ENCODE data around the gene ANGPTL2. TPM values are rescaled to one million over a fixed set of nuclear protein-coding genes. Genes with fewer than 3 reads are reported as not detected.

ANGPTL2 gene
- total RNA-seq, 2 experiments from 2014 or later, result not detected

- ChIA-PET CTCF (interaction anchor here (0.6 to 1.8 kb wide), 6 partner anchors 9 to 886 kb away, joined by 3 to 5 read pairs (median 4); no protein-coding TSS in a partner anchor), POLR2A (no interaction called here)
- H3K36me3 Mint-ChIP-seq (ENCODE audit: low read depth), result no peaks in the 10 kb centered on the region
- no peak overlapping the region for H3K27ac Mint-ChIP-seq
- no peaks in the 10 kb centered on the region for H3K4me1 Mint-ChIP-seq
- DNase-seq, result no peak
- no peaks in the 10 kb centered on the region for H3K9me3 Mint-ChIP-seq
- H3K4me3 Mint-ChIP-seq, result no peak overlapping the region
- peaks cover 16% of the 10 kb centered on the region for H3K27me3 Mint-ChIP-seq
Measured at GRCh38 chr9:127130661-127131538, 8.5 kb upstream of the ANGPTL2 start.

- ChIA-PET CTCF (interaction anchor here (0.6 to 1.6 kb wide), 6 partner anchors 10 to 886 kb away, joined by 3 to 5 read pairs (median 4); no protein-coding TSS in a partner anchor), POLR2A (no interaction called here)
- no peak overlapping the region for H3K4me3 Mint-ChIP-seq
- H3K4me1 Mint-ChIP-seq, result no peaks in the 10 kb centered on the region
- peaks cover 20% of the 10 kb centered on the region for H3K27me3 Mint-ChIP-seq
- no peak overlapping the region for H3K27ac Mint-ChIP-seq
- no peak for DNase-seq
- no peaks in the 10 kb centered on the region for H3K9me3 Mint-ChIP-seq
- H3K36me3 Mint-ChIP-seq (ENCODE audit: low read depth), result no peaks in the 10 kb centered on the region
Measured at GRCh38 chr9:127130235-127130634, 7.8 kb upstream of the ANGPTL2 start.

DNA sequence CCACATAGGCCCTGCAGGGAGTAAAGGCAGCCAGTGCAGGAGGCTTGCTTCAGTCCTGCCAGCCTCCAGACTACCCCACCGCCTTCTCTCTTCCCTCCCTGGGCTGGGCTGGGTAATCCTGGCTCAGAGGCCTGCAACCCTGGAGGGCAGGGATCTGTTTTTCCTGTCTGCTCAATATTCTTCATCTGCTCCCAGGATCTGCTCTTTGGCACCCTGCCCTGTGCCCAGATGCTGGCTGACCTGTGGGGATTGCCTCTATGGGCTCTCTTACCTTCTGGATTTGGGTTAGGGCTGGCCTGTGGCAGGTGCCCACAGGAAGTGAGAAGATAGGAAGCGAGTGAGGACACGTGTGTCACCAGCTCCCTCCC lies 7.3 kb upstream of the ANGPTL2 start:
- Mint-ChIP-seq H3K27me3 (peaks cover 25% of the 10 kb centered on the region), H3K4me1 (no peaks in the 10 kb centered on the region), H3K9me3 (no peaks in the 10 kb centered on the region), H3K36me3 (ENCODE audit: low read depth) (no peaks in the 10 kb centered on the region), H3K27ac (no peak overlapping the region), H3K4me3 (no peak overlapping the region)
- ChIA-PET CTCF (interaction anchor here (0.6 to 1.2 kb wide), 2 partner anchors 22 to 418 kb away, joined by 3 read pairs; no protein-coding TSS in a partner anchor), POLR2A (no interaction called here)
- no peak for DNase-seq

DNA sequence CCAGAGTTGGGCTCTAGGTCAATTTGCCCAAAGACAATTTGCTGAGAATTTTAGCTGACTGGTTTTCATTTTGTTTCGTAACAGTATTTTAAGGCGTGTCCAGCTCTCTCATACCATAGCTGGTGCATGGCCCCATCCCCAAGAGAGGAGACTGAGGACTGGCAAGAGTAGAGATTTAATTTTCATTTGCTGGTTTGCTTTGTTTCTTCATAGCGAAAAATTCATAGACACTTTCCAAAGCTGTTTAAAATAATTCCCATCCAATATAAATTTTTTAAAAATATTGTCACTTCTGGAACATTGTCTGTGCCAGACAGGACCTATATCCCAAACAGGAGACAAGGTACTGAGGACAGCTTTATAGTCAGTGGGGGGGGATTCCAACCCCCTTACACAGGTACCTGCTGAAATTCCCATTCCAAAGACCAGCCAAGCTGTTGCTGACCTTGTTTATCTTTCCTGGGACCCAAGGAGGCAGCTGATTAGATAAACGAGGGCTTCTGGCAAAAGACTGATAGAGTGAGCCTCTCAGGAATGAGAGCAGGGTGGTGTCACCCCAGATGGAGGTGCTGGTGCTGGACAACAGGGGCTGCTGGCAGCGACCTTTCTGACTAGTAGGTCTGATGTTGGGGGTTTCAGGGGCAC lies 6.8 kb upstream of the ANGPTL2 start:
- no peak overlapping the region for H3K27ac Mint-ChIP-seq
- no peaks in the 10 kb centered on the region for H3K36me3 Mint-ChIP-seq (ENCODE audit: low read depth)
- H3K9me3 Mint-ChIP-seq, result no peaks in the 10 kb centered on the region
- DNase-seq, result no peak
- POLR2A ChIA-PET, result no interaction called here
- CTCF ChIA-PET, result no interaction called here
- H3K4me3 Mint-ChIP-seq, result no peak overlapping the region
- no peaks in the 10 kb centered on the region for H3K4me1 Mint-ChIP-seq
- peaks cover 30% of the 10 kb centered on the region for H3K27me3 Mint-ChIP-seq

DNA sequence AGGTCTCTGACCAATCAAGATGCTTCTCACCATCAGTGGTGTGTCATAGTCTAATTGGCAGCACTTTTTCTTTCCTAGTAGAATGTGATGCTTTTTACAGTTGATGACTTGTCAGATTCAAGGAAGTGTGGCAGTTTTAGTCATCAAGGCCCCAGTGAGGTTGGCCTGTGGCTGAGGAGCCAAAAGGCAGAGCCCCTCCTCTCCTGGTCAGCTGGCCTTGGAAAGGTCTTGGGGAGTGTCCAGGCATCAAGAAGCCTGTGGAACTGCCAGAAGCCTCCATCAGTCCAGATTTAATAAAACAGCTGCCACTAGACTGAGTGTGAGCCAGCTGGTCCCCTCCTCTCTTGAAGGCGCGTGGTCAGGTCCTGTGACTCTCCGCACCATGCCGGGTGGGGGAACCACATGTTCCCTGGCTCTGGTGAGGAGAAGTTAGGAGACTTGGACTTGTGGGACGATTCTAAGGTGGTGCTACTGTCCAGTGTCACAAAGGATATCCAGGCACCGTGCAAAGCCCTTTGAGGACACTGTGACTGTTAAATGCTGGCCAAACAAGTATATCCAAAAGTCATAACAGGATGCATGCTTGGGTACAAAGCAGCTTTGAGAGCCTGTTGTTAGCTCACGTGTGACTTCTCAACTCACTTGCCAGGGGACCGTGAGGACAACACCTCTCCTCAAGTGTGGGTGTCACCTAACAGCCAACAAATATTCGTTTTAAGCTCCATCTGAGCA lies 6.1 kb upstream of the ANGPTL2 start:
- no peaks in the 10 kb centered on the region for H3K36me3 Mint-ChIP-seq (ENCODE audit: low read depth)
- CTCF ChIA-PET, result interaction anchor here (0.6 kb wide), 1 partner anchor 1610 kb away, joined by 3 read pairs; no protein-coding TSS in a partner anchor
- H3K27ac Mint-ChIP-seq, result no peak overlapping the region
- DNase-seq, result no peak
- POLR2A ChIA-PET, result no interaction called here
- H3K4me3 Mint-ChIP-seq, result no peak overlapping the region
- no peaks in the 10 kb centered on the region for H3K9me3 Mint-ChIP-seq
- no peaks in the 10 kb centered on the region for H3K4me1 Mint-ChIP-seq
- H3K27me3 Mint-ChIP-seq, result peaks cover 37% of the 10 kb centered on the region

- Mint-ChIP-seq H3K27me3 (peaks cover 48% of the 10 kb centered on the region), H3K36me3 (ENCODE audit: low read depth) (no peaks in the 10 kb centered on the region), H3K9me3 (no peaks in the 10 kb centered on the region), H3K27ac (no peak overlapping the region), H3K4me1 (no peaks in the 10 kb centered on the region), H3K4me3 (no peak overlapping the region)
- POLR2A ChIA-PET, result no interaction called here
- DNase-seq, result no peak
- CTCF ChIA-PET, result interaction anchor here (0.9 kb wide), 1 partner anchor 8 kb away, joined by 4 read pairs; no protein-coding TSS in a partner anchor
Measured at GRCh38 chr9:127126971-127127370, 4.5 kb upstream of the ANGPTL2 start.

DNA sequence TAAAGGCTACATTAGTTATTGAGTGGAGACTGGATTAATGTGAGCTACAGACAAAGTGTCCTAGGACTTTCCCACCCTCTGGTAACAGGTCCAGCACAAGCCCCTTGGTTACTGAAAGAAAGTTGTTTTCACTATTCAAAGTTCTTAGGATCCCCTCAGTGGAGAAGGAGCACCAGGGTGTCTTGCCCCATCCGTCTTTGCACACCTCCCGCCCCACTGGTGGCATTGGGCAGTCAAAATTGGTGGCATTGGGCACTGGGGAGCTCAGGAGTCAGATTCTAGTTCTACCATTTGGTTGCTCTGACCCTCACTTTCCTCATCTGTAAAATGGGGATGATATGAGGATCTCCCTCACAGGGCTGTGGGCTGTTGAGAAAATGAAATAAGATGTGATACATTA lies 2.4 kb upstream of the ANGPTL2 start:
- Mint-ChIP-seq H3K36me3 (ENCODE audit: low read depth) (no peaks in the 10 kb centered on the region), H3K4me3 (no peak overlapping the region), H3K4me1 (no peaks in the 10 kb centered on the region), H3K27me3 (peaks cover 66% of the 10 kb centered on the region), H3K27ac (no peak overlapping the region), H3K9me3 (no peaks in the 10 kb centered on the region)
- no peak for DNase-seq
- ChIA-PET CTCF (interaction anchor here (0.6 to 1.6 kb wide), 2 partner anchors 10 to 612 kb away, joined by 3 to 4 read pairs; no protein-coding TSS in a partner anchor), POLR2A (no interaction called here)

DNA sequence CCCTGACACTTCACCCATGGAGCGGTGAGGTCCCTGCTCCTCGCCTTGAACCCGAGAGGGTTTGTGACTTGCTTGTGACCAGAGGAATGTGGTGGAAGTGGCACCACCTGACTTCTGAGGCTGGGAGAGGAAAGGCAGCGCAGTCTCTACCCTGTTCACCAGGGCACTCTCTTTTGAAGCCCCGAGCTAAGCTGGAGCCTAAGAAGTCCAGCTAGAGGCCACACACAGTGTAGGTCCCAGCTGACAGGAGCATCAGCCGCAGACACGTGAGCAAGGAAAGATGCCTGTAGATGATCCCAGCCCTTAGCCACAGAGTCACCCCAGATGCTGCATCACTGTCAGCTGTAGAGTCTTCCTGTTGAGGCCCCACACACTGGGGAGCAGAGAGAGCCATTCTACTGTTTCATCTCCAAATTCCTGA lies 1.7 kb upstream of the ANGPTL2 start:
- Mint-ChIP-seq H3K4me3 (no peak overlapping the region), H3K9me3 (no peaks in the 10 kb centered on the region), H3K4me1 (no peaks in the 10 kb centered on the region), H3K27ac (no peak overlapping the region), H3K27me3 (peaks cover 68% of the 10 kb centered on the region), H3K36me3 (ENCODE audit: low read depth) (no peaks in the 10 kb centered on the region)
- ChIA-PET CTCF (no interaction called here), POLR2A (no interaction called here)
- DNase-seq, result no peak

DNA sequence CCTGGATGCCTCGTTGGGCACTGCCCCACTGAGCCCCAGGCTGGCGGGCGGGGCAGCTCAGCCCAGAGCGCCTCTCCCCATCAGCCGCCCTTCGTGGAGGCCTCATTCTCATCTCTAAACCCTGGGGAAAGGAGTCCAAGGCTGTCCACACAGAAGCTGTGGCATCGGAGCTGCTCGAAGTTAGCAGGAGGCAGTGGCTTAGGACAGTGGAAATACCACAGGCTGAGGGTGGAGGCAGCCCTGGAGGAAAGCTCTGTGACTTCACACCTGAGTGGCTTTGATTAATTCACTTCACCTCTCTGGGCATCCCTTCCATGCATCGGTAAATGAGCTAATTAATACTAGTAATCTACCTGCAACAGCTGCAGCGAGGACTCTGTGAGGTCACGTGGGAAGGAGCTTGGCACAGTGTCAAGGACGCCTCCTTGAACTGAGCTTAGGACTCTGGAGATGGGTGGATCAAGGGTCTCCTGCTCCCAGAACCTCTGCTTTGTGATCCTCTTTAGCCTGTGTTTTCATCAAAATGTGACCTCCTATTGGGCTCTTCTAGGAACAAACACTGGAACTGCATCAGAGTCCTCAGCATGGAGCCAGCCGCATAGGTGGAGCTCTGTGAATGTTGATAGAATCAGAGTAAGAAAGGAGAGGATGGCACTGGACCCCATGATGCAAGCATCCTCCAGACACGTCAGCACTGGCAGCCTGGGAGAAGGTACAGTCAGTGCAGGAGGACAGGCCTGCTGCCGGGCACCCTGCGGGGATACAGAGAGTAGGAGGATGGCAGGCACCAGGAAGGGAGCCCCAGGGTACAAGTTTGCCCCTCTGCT lies 842 bp upstream of the ANGPTL2 start:
- H3K4me3 Mint-ChIP-seq, result no peak overlapping the region

DNA sequence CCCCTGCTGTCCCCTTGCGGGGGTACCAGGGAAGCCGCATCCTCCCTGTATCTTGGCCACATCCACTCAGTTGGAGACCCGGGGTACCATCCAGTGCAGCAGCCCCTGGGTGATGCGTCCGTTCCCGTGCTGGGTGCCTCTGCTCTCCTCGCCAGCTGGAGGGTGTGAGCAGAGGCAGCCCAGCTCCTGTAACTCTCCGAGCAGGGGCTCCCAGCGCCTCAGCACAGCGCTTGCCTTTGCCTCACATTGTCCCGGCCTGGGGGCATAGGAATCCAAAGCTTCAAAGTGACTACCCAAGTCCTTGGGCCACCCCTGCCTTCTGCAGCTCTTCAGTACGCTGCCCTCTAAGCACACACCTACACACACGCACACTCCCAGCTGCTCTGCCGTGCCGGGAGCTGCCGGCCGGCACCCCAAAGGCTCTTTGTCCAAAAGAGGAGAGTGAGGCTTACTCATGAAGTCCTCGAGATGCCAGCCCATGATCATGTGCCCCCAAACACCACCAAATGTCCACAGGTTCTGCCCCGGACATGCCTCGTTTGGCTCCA lies 733 bp downstream of the ANGPTL2 start:
- ChIA-PET POLR2A (no interaction called here), CTCF (interaction anchor here (1.2 to 2.0 kb wide), 2 partner anchors 18 to 149 kb away, joined by 3 to 5 read pairs; no protein-coding TSS in a partner anchor)
- no peaks in the 10 kb centered on the region for H3K9me3 Mint-ChIP-seq
- H3K4me3 Mint-ChIP-seq, result no peak overlapping the region
- DNase-seq, result no peak
- H3K36me3 Mint-ChIP-seq (ENCODE audit: low read depth), result no peaks in the 10 kb centered on the region
- peaks cover 6% of the 10 kb centered on the region for H3K4me1 Mint-ChIP-seq
- peaks cover 62% of the 10 kb centered on the region for H3K27me3 Mint-ChIP-seq
- no peak overlapping the region for H3K27ac Mint-ChIP-seq

More for the DNA sequence above, 842 bp upstream of the ANGPTL2 start:
- no peaks in the 10 kb centered on the region for H3K36me3 Mint-ChIP-seq (ENCODE audit: low read depth)
- POLR2A ChIA-PET, result no interaction called here
- no peak for DNase-seq
- H3K27ac Mint-ChIP-seq, result no peak overlapping the region
- peaks cover 69% of the 10 kb centered on the region for H3K27me3 Mint-ChIP-seq
- CTCF ChIA-PET, result interaction anchor here (1.0 to 2.0 kb wide), 6 partner anchors 9 to 38 kb away, joined by 3 to 5 read pairs (median 4); no protein-coding TSS in a partner anchor
- H3K4me1 Mint-ChIP-seq, result no peaks in the 10 kb centered on the region
- H3K9me3 Mint-ChIP-seq, result no peaks in the 10 kb centered on the region

GRCh38 chr9:127119320-127119709 lies 3.1 kb downstream of the ANGPTL2 start:
- Mint-ChIP-seq H3K27ac (no peak overlapping the region), H3K9me3 (no peaks in the 10 kb centered on the region), H3K36me3 (ENCODE audit: low read depth) (no peaks in the 10 kb centered on the region), H3K4me3 (no peak overlapping the region), H3K27me3 (peaks cover 40% of the 10 kb centered on the region), H3K4me1 (peaks cover 19% of the 10 kb centered on the region)
- CTCF ChIA-PET, result interaction anchor here (1.4 kb wide), 1 partner anchor 8 kb away, joined by 4 read pairs; no protein-coding TSS in a partner anchor
- DNase-seq, result no peak
- POLR2A ChIA-PET, result no interaction called here
